Lower leg skin (tissue), 3 donors: ENCODE results near the gene MDK.

Experiments
- CTCF ChIP-seq, 3 donors: fragments of 450-650 bp; IDR thresholded peaks; one replicate each; pipeline ENCODE4 v1.5.1; 2016; ENCODE audit warnings: antibody characterized with exemption in 3 of 3, mild to moderate bottlenecking in 3 of 3, moderate library complexity in 2 of 3
- POLR2A ChIP-seq, 2 donors: fragments of 450-650 bp; IDR thresholded peaks; one replicate each; pipeline ENCODE4 v1.6.1; 2016 to 2017; ENCODE audit warnings: antibody characterized with exemption in 2 of 2, mild to moderate bottlenecking in 1 of 2, moderate library complexity in 1 of 2

GRCh38 chr11:46410021-46410420, 28.6 kb downstream of the MDK start:
- TF ChIP-seq CTCF (IDR thresholded peaks at IDR 0.05) (no peak), POLR2A (IDR thresholded peaks at IDR 0.05) (no peak)
